IgD-negative memory B cell (primary cell): ENCODE measurements around the gene NOS3. TPM values are rescaled to one million over a fixed set of nuclear protein-coding genes. Genes with fewer than 3 reads are reported as not detected.
"Not testable (repeated sequence)": the region's sequence is repeated elsewhere in the genome, so short reads cannot be mapped to it uniquely, and the experiment has no call there.

Source experiments
- H3K27ac Mint-ChIP-seq, 3 donors: one replicate each; pipeline ENCODE4 v1.8.0; 2020 to 2022; ENCODE audit warnings: mild to moderate bottlenecking in 3 of 3, mixed read lengths in 3 of 3, moderate library complexity in 1 of 3
- H3K27me3 Mint-ChIP-seq: one replicate; pipeline ENCODE4 v1.8.0; 2021; ENCODE audit warnings: mixed read lengths
- H3K36me3 Mint-ChIP-seq: one replicate; pipeline ENCODE4 v1.8.0; 2020; ENCODE audit warnings: mild to moderate bottlenecking, mixed read lengths
- H3K4me1 Mint-ChIP-seq, 3 donors: one replicate each; pipeline ENCODE4 v1.8.0; 2020 to 2022; ENCODE audit warnings: mixed read lengths in 3 of 3, mild to moderate bottlenecking in 1 of 3
- H3K4me3 Mint-ChIP-seq, 4 donors: one replicate each; pipeline ENCODE4 v1.8.0; 2020 to 2022; ENCODE audit warnings: mild to moderate bottlenecking in 4 of 4, mixed read lengths in 4 of 4, moderate library complexity in 3 of 4
- H3K9me3 Mint-ChIP-seq, 3 donors: one replicate each; pipeline ENCODE4 v1.8.0; 2020 to 2021; ENCODE audit warnings: mixed read lengths in 3 of 3, mild to moderate bottlenecking in 1 of 3
- polyA plus RNA-seq: library from polyadenylated mRNA; unstranded; fragments of 300-500 nt; fragmentation: Illumina TruSeq; gene quantifications from one replicate; pipeline ENCODE4 v1.2.3, GENCODE V29; 2021

The NOS3 gene
- polyA plus RNA-seq, 1 donor from 2014 or later, result 2.0 TPM

DNA sequence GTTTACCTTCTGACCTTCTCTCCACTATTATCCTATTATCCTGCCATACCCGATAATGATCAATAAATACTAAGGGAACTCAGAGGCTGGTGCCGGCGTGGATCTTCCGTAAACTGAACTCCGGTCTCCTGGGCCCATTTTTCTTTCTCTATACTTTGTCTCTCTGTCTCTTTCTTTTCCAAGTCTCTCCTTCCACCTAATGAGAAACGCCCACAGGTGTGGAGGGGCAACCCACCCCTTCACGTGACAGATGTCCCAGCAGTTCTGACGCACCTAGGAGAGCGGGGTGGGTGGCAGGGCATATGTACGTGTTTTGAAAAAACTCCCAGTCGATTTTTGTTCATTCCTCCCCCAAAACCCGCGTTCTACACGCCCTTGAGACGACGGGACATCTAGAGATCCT, 36.9 kb downstream of the NOS3 start:
- not testable (repeated sequence) for H3K36me3 Mint-ChIP-seq, H3K9me3 Mint-ChIP-seq, H3K27me3 Mint-ChIP-seq
- Mint-ChIP-seq H3K4me1 (peaks cover 15 to 18% (median 16%) of the 10 kb centered on the region in 3 donors), H3K27ac (peak overlapping the region; percentile 97 to 100 (median 99)), H3K4me3 (peak overlapping the region; percentile 88 to 99 (median 96))

DNA sequence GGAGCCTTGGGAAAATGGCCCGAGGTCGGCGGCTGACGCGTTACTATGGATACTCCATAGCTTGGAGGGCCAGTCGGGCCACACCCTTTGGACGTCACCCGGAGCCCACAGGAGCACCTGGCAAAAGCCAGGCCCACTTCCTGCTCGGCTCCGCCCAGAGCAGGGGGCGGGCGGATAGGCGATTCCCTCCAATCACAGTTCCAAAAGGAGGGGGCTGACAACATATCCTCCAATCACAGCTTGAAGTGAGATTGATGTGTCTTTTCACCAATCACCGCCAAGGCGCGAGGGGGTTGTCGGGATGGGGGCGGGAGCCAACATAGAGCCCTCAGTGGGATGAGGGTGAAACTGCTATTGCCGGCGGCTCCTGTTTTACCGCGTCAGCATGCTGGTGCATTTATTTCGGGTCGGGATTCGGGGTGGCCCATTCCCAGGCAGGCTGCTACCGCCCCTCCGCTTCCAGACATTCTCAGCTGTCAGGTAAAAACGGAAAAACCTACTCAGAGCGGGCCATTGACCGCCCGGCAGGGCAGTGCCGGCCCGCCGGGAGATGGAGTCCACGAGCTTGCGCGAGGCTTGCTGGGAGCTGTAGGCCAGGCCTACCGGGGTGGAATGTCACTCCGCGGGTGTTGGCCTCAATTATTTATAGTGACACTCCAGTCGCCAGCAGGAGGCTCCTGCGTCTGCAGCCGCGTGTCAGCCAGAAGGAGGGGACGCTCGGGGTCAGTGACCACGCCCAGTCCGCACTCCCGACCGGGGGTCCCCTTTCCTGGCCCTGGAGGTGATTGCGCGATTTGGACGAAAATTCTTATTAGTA, 37.5 kb downstream of the NOS3 start, which contains the start of gene ABCB8:
Gene ABCB8 (plus strand): TSS at position 320 of the 817 bp plus-strand sequence. CDS start 66 bp downstream, at position 386.
- peaks cover 2% of the 10 kb centered on the region for H3K27me3 Mint-ChIP-seq

DNA sequence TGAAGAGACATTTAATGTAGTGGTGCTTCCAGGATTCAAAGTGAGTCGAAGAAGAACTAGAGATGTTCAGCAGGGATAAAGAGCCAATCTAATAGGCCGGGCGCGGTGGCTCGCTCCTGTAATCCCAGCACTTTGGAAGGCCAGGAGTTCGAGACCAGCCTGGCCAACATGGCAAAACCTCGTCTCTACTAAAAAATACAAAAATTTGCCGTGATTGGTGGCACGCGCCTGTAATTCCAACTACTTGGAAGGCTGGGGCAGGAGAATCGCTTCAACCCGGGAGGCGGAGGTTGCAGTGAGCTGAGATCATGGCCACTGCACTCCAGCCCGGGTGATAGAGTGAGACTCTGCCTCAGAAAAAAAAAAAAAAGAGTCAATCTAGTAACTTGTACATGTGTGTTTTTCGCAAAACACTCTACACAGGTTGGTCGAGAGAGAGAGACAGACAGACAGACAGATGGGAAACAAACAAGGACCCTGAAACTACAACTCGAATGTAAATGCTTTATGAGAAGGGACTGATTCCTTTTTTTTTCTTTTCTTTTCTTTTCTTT, 38.2 kb downstream of the NOS3 start:
- Mint-ChIP-seq H3K9me3 (no peaks in the 10 kb centered on the region), H3K4me3 (peak overlapping the region; percentile 88 to 99 (median 96)), H3K4me1 (peaks cover 15 to 18% (median 16%) of the 10 kb centered on the region in 3 donors), H3K27ac (peak overlapping the region; percentile 97 to 100 (median 99)), H3K27me3 (no peaks in the 10 kb centered on the region), H3K36me3 (peaks cover 10% of the 10 kb centered on the region)

More for the DNA sequence above, 37.5 kb downstream of the NOS3 start, which contains the start of gene ABCB8:
- no peaks in the 10 kb centered on the region for H3K9me3 Mint-ChIP-seq
- peak within 1 kb of the TSS; percentile 97 to 100 (median 99) for H3K27ac Mint-ChIP-seq
- H3K36me3 Mint-ChIP-seq, result peaks cover 10% of the 10 kb centered on the region
- H3K4me3 Mint-ChIP-seq, result peak within 1 kb of the TSS; percentile 88 to 99 (median 96)
- peaks cover 15 to 18% (median 16%) of the 10 kb centered on the region in 3 donors for H3K4me1 Mint-ChIP-seq

DNA sequence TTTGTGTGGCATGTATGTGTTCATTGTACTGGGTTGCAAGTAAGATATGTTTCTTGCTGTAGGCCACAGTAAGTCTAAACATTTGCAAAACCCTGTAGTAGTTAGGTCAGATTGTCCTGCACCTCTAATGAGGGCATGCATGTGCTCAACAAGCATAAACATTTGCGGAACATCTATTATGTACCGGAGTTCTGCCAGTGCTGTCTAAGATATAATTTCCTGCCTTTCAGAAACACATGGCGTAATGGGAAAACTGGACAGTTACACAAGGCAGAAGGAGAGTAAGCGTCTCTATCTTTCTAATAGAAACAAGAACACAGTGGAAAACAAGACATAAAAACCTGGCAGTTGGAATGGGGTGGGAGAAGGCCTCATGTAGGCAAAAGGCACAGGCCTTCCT, 40.2 kb downstream of the NOS3 start:
- H3K4me3 Mint-ChIP-seq, result peak overlapping the region in 1 of 4 donors; percentile 39
- no peaks in the 10 kb centered on the region for H3K9me3 Mint-ChIP-seq
- H3K36me3 Mint-ChIP-seq, result peaks cover 8% of the 10 kb centered on the region
- H3K27me3 Mint-ChIP-seq, result no peaks in the 10 kb centered on the region
- peaks cover 15 to 18% (median 16%) of the 10 kb centered on the region in 3 donors for H3K4me1 Mint-ChIP-seq
- H3K27ac Mint-ChIP-seq, result peak overlapping the region in 1 of 3 donors; percentile 49

DNA sequence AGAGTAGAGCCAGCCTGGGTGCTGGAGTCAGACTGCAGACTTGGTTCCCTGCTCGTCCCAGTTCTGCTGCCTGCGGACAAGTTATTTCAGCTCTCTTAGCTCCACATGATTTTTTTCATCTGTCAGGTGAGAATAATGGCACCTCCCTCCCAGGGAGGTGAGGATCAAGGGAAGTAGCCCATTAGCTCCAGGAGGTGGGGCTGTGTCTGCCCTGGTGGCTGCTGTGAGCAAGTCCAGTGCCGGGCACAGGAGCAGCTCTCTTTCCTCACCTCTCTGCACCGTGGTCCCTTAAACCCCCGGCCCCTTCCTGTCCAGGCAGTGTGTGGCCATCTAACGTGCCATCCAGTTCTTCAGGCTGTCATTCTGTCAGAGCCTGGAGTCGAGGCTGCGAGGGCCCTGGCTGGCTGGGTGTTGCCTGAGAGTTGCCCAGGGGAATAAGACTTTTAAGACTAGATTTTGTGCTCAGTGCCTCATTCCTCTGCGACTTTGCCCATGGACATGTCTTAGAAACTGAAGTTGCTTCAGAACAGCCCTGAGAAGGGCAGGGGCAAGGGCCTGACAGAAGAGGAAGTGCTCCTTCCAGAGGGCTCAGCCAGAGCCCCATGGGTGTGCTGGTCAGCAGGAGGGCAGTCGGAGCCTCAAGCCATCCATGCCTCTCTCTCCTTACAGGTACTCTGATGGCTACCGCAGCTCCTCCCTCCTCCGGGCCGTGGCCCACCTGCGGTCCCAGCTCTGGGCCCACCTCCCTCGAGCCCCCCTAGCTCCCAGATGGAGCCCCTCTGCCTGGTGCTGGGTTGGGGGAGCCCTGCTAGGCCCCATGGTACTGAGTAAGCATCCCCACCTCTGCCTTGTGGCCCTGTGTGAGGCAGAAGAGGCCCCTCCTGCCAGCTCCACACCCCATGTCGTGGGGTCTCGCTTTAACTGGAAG, 42.4 kb downstream of the NOS3 start:
- Mint-ChIP-seq H3K27me3 (no peaks in the 10 kb centered on the region), H3K4me1 (peaks cover 9% of the 10 kb centered on the region in 3 donors), H3K4me3 (peak overlapping the region in 1 of 4 donors; percentile 54), H3K36me3 (peaks cover 11% of the 10 kb centered on the region), H3K27ac (peak overlapping the region in 1 of 3 donors; percentile 19), H3K9me3 (no peaks in the 10 kb centered on the region)

DNA sequence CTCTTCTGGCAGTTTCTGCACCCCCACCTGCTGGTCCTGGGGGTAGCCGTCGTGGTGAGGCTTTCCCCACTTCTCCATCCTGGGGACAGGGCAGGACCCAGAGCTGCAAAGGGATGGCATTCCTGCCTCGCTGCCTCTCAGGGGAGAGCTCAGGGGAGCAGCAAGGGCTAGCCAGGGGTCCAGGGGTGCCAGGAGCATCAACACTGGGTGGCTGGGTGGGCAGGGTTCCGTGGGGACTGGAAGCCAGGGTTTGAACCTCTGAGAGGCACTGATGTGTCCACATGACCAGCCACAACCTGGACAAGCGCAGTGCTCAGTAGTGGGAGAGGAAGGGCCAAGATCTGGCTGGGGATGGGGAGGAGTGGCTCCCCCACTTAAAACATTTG, 43.0 kb downstream of the NOS3 start:
- peaks cover 8% of the 10 kb centered on the region for H3K36me3 Mint-ChIP-seq
- no peak overlapping the region for H3K4me3 Mint-ChIP-seq
- H3K4me1 Mint-ChIP-seq, result peaks cover 2 to 6% (median 6%) of the 10 kb centered on the region in 3 donors
- H3K27me3 Mint-ChIP-seq, result no peaks in the 10 kb centered on the region
- H3K27ac Mint-ChIP-seq, result no peak overlapping the region
- H3K9me3 Mint-ChIP-seq, result no peaks in the 10 kb centered on the region

DNA sequence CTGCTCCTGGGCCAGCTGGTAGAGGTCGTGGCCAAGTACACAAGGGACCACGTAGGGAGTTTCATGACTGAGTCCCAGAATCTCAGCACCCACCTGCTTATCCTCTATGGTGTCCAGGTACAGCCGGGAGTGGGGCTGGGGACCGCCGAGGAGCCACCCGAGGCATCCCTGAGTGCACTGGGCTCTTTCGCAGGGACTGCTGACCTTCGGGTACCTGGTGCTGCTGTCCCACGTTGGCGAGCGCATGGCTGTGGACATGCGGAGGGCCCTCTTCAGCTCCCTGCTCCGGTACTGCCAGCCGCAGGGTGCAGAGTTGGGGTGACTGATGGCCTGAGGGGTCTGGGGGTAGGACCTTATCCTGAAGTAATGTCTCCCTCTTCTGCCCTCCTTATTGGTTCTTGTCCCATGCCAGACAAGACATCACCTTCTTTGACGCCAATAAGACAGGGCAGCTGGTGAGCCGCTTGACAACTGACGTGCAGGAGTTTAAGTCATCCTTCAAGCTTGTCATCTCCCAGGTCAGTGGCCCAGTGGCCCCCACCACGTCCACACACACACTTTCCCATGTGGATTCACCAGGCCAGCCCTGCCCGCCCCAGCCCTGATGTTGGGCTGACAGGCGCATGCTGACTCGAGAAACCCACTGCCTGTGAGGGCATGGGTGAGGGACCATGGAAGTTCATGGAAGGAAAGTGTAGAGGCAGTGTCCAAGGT, 43.7 kb downstream of the NOS3 start:
- Mint-ChIP-seq H3K4me3 (no peak overlapping the region), H3K9me3 (no peaks in the 10 kb centered on the region), H3K27ac (no peak overlapping the region), H3K4me1 (peaks cover 0 to 2% (median 2%) of the 10 kb centered on the region in 3 donors), H3K36me3 (peaks cover 8% of the 10 kb centered on the region), H3K27me3 (no peaks in the 10 kb centered on the region)

DNA sequence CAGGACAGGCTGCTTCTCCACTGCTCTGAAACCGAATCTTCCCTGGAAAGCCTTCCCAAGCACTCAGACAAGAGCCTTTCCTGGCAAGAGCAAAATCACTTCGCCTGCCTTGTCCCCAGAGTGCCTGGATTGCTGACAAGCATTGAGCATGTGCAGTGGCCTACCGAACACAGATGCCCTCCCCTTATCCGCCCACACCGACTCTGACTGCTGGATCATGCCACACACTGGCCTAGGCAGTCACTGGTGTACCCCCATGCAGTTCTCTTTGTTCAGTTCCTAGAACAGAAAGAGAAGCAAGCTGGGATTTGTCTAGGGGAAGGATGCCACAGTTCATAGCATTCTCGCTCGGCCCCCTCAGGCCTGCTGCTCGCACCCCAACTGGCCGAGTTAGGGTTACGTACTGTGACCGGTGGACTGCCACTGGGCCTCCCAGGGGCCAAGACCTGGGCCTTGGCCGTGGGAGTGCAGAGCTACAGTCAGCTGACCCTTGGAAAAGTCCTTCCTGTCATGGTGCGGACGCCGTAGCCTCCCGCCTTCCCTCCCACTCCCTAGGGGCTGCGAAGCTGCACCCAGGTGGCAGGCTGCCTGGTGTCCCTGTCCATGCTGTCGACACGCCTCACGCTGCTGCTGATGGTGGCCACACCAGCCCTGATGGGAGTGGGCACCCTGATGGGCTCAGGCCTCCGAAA, 44.4 kb downstream of the NOS3 start:
- no peak overlapping the region for H3K4me3 Mint-ChIP-seq
- no peak overlapping the region for H3K27ac Mint-ChIP-seq
- no peaks in the 10 kb centered on the region for H3K27me3 Mint-ChIP-seq
- H3K4me1 Mint-ChIP-seq, result peaks cover 0 to 2% (median 0%) of the 10 kb centered on the region in 3 donors
- peaks cover 8% of the 10 kb centered on the region for H3K36me3 Mint-ChIP-seq
- no peaks in the 10 kb centered on the region for H3K9me3 Mint-ChIP-seq

DNA sequence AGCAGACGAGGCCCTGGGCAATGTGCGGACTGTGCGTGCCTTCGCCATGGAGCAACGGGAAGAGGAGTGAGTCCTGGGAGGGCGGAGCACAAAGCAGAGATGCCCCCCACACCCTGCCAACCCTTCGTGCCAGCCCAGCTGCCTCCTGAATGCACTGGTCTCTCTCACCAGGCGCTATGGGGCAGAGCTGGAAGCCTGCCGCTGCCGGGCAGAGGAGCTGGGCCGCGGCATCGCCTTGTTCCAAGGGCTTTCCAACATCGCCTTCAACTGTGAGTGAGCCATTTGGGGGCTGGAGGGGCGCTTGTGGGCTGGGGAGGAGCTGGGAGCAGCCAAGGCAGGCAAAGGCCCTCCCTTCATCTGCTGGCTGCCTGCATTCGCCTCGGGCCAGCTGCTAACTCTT, 45.1 kb downstream of the NOS3 start:
- Mint-ChIP-seq H3K27ac (no peak overlapping the region), H3K4me1 (peaks cover 0 to 2% (median 0%) of the 10 kb centered on the region in 3 donors), H3K9me3 (no peaks in the 10 kb centered on the region), H3K4me3 (no peak overlapping the region), H3K27me3 (no peaks in the 10 kb centered on the region), H3K36me3 (peaks cover 8% of the 10 kb centered on the region)

DNA sequence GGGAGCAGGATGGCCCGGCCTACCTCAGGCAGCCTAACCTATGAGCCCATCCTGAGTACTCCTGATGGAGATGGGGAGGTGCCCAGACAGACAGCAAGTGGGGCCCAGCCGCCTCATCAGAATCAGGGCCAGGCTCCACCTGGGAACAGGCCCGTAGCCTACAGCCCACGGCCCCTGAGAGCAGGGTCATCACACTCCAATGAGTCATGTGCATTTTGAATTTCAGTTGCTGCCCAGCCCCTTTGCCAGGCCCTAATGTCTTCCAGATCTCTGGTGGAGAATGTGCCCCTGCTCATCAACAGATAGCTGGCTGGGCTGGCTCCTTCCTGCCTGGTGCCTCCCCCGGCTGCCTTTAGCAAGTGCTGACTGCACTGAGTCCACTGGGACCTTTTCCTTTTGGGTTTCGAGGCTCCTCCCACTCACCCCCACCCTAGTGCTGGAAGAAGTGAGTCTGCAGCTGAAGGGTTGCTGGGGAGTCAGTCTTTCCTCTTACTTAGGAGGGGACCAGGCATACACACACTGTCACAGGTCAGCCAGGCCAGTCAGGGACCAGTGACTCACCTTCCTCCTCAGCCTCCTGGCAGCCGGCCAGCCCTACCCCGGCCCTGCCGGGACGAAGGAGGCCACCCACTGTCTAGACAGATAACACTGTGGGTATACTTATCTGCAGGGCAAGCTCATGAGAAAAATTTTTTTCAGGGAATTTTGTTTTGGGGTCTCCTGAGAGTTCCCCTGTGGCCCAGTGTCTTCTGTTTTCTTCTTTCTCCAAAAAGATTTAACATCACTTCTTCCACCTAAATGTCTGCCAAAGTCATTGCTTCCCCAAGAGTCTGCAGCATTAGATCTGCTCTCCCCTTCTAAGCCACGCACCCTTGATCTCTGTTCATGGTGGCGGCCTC, 48.4 kb downstream of the NOS3 start:
- no peaks in the 10 kb centered on the region for H3K27me3 Mint-ChIP-seq
- no peak overlapping the region for H3K4me3 Mint-ChIP-seq
- no peaks in the 10 kb centered on the region for H3K9me3 Mint-ChIP-seq
- peaks cover 3% of the 10 kb centered on the region for H3K36me3 Mint-ChIP-seq
- peak overlapping the region in 1 of 3 donors; percentile 43 for H3K27ac Mint-ChIP-seq
- H3K4me1 Mint-ChIP-seq, result no peaks in the 10 kb centered on the region

DNA sequence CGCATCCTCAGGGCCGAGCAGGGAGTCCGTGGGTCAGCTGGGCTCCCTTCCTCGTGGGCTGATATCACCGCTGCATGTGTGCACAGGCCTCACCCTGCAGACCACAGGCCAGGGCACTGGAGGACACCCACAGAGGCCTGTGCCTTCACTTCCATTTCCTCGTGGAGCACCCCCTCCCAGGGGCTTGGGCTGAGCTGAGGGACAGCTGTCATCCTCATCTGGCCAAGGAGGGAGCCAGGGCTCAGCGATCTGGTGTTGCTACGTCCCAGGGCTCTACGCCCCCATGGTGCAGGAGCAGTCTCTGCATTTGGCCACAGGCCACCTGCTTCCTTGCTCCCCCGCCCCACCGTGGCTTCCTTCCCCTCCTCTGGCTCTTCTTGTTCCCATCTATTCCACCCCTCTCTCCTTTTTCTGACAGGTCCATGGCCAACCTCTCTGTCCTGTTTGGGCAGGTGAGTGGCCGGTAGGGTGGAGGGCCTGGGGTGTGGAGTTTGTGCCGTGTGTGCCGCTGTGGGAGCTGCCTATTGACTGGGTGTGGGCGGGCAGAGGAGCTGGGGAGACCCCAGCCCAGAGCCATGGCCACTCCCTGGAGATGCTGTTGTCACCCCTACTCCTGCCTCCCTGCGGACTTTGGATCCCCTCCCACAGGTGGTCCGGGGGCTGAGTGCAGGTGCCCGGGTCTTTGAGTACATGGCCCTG, 49.2 kb downstream of the NOS3 start:
- Mint-ChIP-seq H3K36me3 (peaks cover 3% of the 10 kb centered on the region), H3K4me1 (no peaks in the 10 kb centered on the region), H3K9me3 (no peaks in the 10 kb centered on the region), H3K27ac (no peak overlapping the region), H3K4me3 (no peak overlapping the region), H3K27me3 (no peaks in the 10 kb centered on the region)

DNA sequence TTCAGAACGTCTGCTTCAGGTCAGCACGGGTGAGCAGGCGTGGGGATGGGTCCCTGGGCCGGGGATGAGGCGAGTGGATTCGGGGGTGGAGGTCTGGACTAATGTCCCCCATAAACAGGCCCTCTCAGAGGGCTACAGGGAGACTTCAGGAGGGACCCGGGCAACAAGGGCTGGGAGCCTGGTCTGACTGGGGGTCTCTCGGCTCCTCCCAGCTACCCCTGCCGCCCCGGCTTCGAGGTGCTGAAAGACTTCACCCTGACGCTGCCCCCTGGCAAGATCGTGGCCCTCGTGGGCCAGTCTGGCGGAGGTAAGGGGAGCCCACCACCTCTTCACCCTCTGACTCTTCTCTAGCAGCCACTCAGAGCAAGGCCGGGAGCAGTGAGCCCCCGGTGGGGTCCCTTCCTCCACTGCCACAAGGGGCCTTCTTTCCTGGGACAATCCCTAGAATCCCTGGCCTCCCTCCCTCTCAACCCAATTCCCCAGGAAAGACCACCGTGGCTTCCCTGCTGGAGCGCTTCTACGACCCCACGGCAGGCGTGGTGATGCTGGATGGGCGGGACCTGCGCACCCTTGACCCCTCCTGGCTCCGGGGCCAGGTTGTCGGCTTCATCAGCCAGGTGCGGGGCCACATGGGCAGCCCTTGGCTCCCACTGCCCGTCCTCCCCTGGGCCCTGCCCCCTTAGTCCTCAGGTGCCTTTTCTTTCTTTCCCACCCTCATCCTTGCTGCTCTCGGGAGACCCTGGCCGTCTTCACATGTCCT, 50.0 kb downstream of the NOS3 start:
- Mint-ChIP-seq H3K27me3 (no peaks in the 10 kb centered on the region), H3K4me3 (no peak overlapping the region), H3K27ac (no peak overlapping the region), H3K4me1 (no peaks in the 10 kb centered on the region), H3K36me3 (peaks cover 3% of the 10 kb centered on the region), H3K9me3 (no peaks in the 10 kb centered on the region)
